ENCODE results near the gene C11orf91.
"Not testable (repeated sequence)": the region's sequence is repeated elsewhere in the genome, so short reads cannot be mapped to it uniquely, and the experiment has no call there.

Gene C11orf91

GRCh38 chr11:33691066-33691864 is 9.4 kb downstream of the C11orf91 start:
- no peaks in the 10 kb centered on the region for H4K20me1 ChIP-seq
- H3K27me3 ChIP-seq = no peaks in the 10 kb centered on the region
- no peak for TF ChIP-seq Cebpa-rat (IDR thresholded peaks at IDR 0.05)
- no peak overlapping the region for H3K4me3 ChIP-seq
- no peak overlapping the region for H3K9ac ChIP-seq
- no peak overlapping the region for H3K27ac ChIP-seq
- H3K4me2 ChIP-seq = no peak overlapping the region
- no peaks in the 10 kb centered on the region for H3K9me3 ChIP-seq
- H3K4me1 ChIP-seq = no peaks in the 10 kb centered on the region
- H3K36me3 ChIP-seq = no peaks in the 10 kb centered on the region

DNA sequence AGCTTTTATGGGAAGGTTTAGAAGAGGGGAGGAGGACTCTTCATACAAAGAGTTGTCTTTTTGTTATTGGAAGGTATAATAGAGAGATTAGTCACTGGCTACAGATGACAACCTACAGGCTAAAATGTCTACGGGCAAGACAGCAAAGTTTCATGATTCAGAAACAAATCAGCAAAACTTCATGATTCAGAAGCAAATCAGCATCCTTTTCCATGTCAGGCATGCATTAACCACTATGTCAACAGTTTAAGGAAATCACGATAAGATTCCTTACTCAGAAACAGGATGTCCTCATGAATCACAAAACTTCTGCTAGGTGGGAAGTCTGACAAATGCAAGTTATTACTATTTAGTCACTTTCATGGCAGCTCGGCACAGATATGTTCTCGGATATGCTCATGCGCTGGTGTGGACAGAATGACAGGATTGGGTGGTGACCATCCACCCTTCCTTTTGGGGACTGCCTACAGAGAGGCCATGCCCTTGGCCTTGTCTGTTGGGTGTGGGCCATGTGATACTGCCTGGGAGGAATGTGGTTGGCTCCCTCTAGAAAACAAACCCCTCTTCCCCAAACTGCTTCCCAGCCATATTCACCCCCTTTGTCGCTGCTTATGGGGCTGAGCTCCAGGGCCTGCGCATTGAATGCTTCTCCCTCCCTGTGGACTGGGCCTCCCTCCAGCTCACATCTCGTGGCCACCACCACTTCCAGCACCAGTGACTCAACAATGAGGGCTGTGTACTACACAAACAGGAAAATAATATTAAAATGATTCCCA is 10.1 kb downstream of the C11orf91 start:
- Histone ChIP-seq H3K9me3 (no peaks in the 10 kb centered on the region), H3K36me3 (no peaks in the 10 kb centered on the region), H3K4me2 (no peak overlapping the region), H4K20me1 (no peaks in the 10 kb centered on the region), H3K27ac (no peak overlapping the region), H3K27me3 (no peaks in the 10 kb centered on the region), H3K4me1 (no peaks in the 10 kb centered on the region), H3K9ac (no peak overlapping the region), H3K4me3 (no peak overlapping the region)
- no peak for TF ChIP-seq Cebpa-rat (IDR thresholded peaks at IDR 0.05)

GRCh38 chr11:33689501-33689900 is 11.1 kb downstream of the C11orf91 start:
- no peak overlapping the region for H3K4me3 ChIP-seq
- no peak for TF ChIP-seq Cebpa-rat (IDR thresholded peaks at IDR 0.05)
- no peaks in the 10 kb centered on the region for H4K20me1 ChIP-seq
- H3K36me3 ChIP-seq = no peaks in the 10 kb centered on the region
- no peak overlapping the region for H3K27ac ChIP-seq
- no peaks in the 10 kb centered on the region for H3K9me3 ChIP-seq
- no peak overlapping the region for H3K4me2 ChIP-seq
- H3K4me1 ChIP-seq = no peaks in the 10 kb centered on the region
- H3K9ac ChIP-seq = no peak overlapping the region
- H3K27me3 ChIP-seq = no peaks in the 10 kb centered on the region

- Histone ChIP-seq H4K20me1 (no peaks in the 10 kb centered on the region), H3K9ac (no peak overlapping the region), H3K36me3 (no peaks in the 10 kb centered on the region), H3K27ac (no peak overlapping the region), H3K4me3 (no peak overlapping the region), H3K27me3 (no peaks in the 10 kb centered on the region), H3K4me2 (no peak overlapping the region), H3K9me3 (no peaks in the 10 kb centered on the region), H3K4me1 (no peaks in the 10 kb centered on the region)
- no peak for TF ChIP-seq Cebpa-rat (IDR thresholded peaks at IDR 0.05)
Observed at GRCh38 chr11:33689085-33689484, 11.5 kb downstream of the C11orf91 start.

DNA sequence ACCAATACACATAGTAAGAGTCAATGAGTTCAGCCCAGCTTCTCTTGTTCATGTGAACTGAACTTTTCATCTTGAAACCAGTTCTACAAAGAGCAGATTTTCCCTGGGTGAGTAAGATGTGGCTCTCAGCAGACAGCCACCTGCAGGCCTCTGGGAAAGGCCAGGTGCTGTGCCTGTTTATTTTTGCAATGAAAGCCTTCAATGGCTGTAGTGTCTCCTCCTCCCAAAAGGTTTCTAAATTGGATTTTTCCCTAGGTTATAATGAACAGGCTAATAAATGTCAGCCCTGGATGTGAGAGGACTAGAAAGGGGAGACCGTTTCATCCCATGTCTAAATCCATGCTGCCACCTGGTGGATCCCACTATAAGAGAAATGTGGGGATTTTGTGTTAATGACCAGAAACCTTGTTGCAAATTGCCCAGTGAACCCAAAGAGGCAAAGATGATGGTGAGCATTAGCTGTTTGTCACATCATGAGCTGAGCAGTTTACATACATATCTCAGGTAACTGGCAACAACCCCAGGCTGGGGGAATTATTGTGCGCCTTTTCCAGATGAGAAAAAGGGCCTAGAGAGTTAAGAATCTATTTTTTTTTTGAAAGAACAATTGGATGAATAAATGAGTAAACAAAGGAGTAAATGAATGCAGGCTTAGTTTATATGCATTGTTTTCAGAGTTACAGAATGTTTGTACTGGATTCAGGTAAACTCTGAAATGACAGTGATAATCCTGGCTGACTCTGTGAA is 12.7 kb downstream of the C11orf91 start:
- TF ChIP-seq Cebpa-rat (IDR thresholded peaks at IDR 0.05) = no peak
- Histone ChIP-seq H3K9me3 (no peaks in the 10 kb centered on the region), H3K4me1 (peaks cover 3% of the 10 kb centered on the region), H3K4me2 (no peak overlapping the region), H4K20me1 (no peaks in the 10 kb centered on the region), H3K27ac (no peak overlapping the region), H3K36me3 (no peaks in the 10 kb centered on the region), H3K9ac (no peak overlapping the region), H3K4me3 (no peak overlapping the region), H3K27me3 (no peaks in the 10 kb centered on the region)

DNA sequence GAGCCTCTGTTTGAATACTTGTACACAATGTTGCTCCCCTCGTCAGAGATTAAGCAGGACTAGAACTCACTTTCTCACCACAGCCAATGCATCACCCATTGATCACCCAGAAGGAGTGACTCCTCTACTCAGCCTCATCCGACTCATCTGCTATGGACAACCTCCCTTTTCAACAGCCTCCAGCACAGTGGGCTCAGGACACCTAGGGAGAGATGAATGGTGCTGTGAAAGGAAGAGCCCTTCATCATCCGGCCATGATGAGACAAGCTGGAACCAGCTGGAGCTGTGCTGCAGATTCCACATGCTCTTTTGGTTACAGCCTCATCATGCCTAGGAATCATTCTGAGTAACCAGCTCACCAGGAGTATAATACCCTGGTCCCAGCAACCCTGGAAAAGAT is 15.5 kb downstream of the C11orf91 start:
- Histone ChIP-seq H3K9me3 (no peaks in the 10 kb centered on the region), H3K27me3 (no peaks in the 10 kb centered on the region), H3K9ac (no peak overlapping the region), H4K20me1 (no peaks in the 10 kb centered on the region), H3K36me3 (no peaks in the 10 kb centered on the region), H3K4me1 (peaks cover 14% of the 10 kb centered on the region), H3K4me3 (no peak overlapping the region), H3K4me2 (no peak overlapping the region), H3K27ac (no peak overlapping the region)
- no peak for TF ChIP-seq Cebpa-rat (IDR thresholded peaks at IDR 0.05)

DNA sequence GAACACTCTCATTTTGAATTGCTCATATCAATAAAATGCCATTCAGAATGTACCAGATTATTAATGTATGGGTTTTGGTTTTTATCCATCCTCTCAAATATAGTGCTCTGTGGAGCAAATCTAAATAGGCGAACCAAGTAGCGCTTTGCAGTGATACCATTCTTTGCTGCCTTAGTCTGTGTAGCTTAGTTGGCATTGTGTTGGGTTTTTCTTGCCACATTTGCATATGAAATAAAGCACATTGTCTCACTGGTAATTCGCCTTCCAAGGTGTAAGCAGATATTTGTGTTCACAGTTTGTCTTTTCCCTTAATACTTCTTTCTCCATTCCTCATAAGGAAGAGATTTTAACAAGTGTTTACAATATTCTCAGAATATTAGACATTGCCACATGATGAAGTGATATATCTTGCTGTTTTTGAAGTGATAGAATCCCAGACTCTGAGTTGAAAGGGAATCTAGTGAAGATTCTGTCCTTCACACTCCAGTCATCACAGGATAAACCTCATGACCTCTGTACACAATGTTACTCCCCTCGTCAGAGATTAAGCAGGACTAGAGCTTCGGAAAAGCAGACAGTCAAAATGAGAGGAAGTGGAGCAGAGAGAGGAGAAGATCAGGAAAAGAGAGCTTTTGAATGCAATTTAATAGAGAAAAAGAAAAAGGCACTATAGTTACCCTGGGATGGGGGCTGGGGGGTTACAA is 16.5 kb downstream of the C11orf91 start:
- no peaks in the 10 kb centered on the region for H3K9me3 ChIP-seq
- no peak overlapping the region for H3K4me3 ChIP-seq
- H3K27me3 ChIP-seq = no peaks in the 10 kb centered on the region
- H4K20me1 ChIP-seq = no peaks in the 10 kb centered on the region
- no peak overlapping the region for H3K4me2 ChIP-seq
- TF ChIP-seq Cebpa-rat (IDR thresholded peaks at IDR 0.05) = no peak
- H3K9ac ChIP-seq = no peak overlapping the region
- no peaks in the 10 kb centered on the region for H3K36me3 ChIP-seq
- no peak overlapping the region for H3K27ac ChIP-seq
- peaks cover 14% of the 10 kb centered on the region for H3K4me1 ChIP-seq

GRCh38 chr11:33682446-33682845 is 18.2 kb downstream of the C11orf91 start:
- Histone ChIP-seq H3K9me3 (peaks cover 6% of the 10 kb centered on the region; the same call in 1 of the 2 replicates), H3K9ac (no peak overlapping the region), H3K27ac (no peak overlapping the region), H3K4me3 (no peak overlapping the region), H4K20me1 (no peaks in the 10 kb centered on the region), H3K4me1 (peaks cover 14% of the 10 kb centered on the region), H3K4me2 (peak overlapping the region; percentile 51), H3K36me3 (no peaks in the 10 kb centered on the region), H3K27me3 (no peaks in the 10 kb centered on the region)
- no peak for TF ChIP-seq Cebpa-rat (IDR thresholded peaks at IDR 0.05)

GRCh38 chr11:33682019-33682418 is 18.6 kb downstream of the C11orf91 start:
- peaks cover 14% of the 10 kb centered on the region for H3K4me1 ChIP-seq
- H3K9me3 ChIP-seq = peaks cover 6% of the 10 kb centered on the region; the same call in 1 of the 2 replicates
- 0 out of 2 replicates have a peak overlapping the region, but pooled peaks have one; percentile 51 for H3K4me2 ChIP-seq
- TF ChIP-seq Cebpa-rat (IDR thresholded peaks at IDR 0.05) = no peak
- H3K9ac ChIP-seq = no peak overlapping the region
- H3K4me3 ChIP-seq = no peak overlapping the region
- H3K27ac ChIP-seq = no peak overlapping the region
- no peaks in the 10 kb centered on the region for H3K27me3 ChIP-seq
- no peaks in the 10 kb centered on the region for H4K20me1 ChIP-seq
- no peaks in the 10 kb centered on the region for H3K36me3 ChIP-seq

- peaks cover 14% of the 10 kb centered on the region for H3K4me1 ChIP-seq
- not testable (repeated sequence) for H4K20me1 ChIP-seq, H3K9me3 ChIP-seq, H3K27ac ChIP-seq, H3K4me3 ChIP-seq, H3K4me2 ChIP-seq, H3K9ac ChIP-seq, H3K36me3 ChIP-seq, H3K27me3 ChIP-seq
Observed at GRCh38 chr11:33678616-33679015, 22.0 kb downstream of the C11orf91 start.

All from BLaER1 (cell line).